Iris pigment epithelial cell (primary cell): Measurements from ENCODE around the gene CHST11.

ENCODE experiments used
- DNase-seq: peaks from one replicate; pipeline ENCODE4 v3.0.0-alpha.2; 2011; ENCODE audit warnings: low read depth

CHST11 gene

DNA sequence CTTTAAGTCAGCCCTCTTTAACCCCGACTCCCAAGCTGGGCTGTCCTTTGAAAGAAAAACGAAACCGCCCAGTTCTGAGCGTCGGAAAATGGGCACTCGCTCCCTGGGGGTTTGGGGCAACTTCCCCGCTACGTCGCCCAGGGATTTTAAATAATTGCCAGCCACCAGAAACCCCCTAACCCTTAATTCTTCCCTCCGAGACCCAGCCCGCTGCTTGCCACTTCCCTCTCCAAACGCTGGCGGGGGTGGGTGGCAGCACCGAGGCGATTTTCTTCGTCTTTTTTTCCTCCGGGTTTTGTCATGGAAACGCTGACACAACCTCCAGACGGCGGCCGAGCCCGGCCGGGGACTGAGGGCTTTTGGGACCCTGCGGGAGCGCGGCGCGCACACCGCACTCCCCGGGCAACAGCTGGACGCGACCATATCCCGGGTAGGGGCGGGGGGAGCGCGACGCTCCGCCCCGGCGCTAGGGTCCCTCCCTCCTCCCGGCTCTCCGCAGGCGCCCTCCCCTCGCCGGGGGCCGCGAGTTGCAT lies at the start of gene CHST11:
Gene CHST11 (plus strand): TSS at position 532 of the 533 bp plus-strand sequence.
- peak; percentile 91 for DNase-seq

GRCh38 chr12:104407438-104407837 lies 49.3 kb upstream of the CHST11 start:
- no peak for DNase-seq

DNA sequence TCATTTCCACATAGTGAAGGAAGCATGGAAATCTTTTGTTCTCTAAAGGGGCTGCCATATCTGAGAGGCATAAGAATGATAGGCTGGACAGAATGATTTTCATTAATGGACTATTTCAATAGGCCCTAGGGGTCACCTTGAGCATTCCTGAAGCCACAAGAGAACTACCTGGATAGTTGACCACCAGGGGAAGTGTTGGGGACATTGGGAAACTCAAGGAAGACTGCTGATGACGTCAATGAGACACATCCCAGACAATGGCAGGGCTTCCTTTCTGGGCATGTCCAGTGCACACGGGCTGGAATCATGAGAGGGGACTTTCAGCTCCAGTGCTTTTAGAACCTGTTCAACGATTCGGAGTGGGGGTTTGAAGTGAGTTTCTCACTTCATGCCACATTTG lies 48.8 kb upstream of the CHST11 start:
- DNase-seq: no peak

DNA sequence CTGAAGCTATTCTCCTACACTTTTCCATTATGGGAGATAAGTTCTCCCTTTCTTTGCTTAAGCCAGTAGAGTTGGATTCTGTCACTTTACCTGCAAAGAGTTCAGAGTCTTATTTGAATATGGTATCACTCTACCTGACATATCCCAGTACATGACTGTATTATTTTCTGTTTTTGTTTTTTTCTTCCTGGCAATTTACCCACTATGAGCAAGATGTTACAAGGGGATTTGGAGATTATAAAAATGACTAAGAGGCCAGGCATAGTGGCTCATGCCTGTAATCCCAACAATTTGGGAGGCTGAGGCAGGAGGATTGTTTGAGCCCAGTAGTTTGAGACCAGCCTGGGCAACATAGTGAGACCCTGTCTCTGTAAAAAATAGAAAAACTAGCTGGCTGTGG lies 46.4 kb upstream of the CHST11 start:
- no peak for DNase-seq

- peak; percentile 42 for DNase-seq
Observed at GRCh38 chr12:104410786-104411185, 46.0 kb upstream of the CHST11 start.

DNA sequence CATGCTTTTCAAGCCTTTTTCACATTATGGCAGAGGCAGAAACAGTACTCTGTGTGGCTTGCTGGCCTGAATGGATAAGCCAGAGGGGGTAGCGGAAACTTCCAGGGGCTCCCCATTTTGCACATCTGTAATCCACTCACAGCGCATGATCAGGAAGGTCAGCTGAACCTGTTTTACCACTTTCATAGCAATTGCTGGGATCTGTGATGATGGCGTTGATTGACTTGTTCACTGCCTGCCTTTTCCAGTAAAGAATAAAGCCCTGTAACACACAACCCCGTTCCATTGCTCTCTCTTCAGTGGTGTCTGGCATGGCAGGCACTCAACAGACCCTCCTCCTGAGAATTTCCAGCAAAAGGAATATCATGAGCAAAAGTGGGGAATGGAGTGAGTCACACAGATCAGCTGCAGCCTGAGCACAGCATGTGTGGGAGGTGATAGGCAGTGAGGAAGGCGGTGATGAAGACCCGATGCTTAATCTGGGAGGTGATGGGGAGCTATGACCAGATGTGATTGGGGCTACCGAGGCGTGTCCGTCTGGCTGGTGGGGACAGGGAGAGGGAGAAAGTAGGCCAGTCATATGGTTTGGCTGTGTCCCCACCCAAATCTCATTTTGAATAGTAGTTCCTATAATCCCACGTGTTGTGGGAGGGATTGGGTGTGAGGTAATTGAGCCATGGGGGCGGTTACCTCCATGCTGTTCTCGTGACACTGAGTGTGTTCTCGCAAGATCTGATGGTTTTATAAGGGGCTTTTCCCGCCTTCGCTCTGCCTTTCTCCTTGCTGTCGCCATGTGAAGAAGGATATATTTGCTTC lies 44.7 kb upstream of the CHST11 start:
- DNase-seq: peak; percentile 49

DNA sequence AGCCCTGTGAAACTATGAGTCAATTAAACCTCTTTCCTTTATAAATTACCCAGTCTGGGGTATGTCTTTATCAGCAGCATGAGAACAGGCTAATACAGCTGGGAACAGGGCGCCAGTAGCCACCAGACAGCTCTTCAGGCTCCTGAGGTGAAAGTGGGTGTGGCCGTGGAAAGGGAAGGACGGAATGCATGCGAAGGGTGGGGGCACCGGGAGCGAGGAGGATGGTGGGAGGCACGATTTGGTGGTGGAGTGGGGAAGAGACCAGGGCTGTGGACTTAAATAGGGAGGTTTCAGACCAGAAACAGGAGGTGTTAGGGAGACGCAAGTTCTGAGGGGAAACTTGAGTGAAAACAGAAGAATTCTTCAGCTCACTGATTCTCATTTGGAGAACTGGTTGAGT lies 44.1 kb upstream of the CHST11 start:
- DNase-seq: no peak

DNA sequence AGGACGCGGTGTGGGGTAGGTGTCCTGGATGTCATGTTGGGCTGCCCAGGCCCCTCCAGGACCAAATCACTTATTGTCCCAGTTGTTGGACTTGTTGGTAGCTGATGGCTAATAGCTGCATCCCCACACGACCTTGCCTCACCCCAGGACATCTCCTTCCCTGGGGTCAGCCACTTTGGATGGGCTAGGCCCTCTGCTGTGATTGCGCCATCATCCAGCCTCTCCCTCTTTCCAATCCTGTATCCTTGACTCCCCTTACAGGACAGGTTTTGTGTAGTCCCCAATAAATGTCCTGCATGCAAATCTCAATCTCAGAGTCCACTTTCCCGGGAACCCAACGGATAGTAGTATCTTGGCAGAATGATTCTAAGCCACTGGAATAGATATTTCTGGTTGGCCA lies 43.4 kb upstream of the CHST11 start:
- DNase-seq: no peak

GRCh38 chr12:104414581-104415341 lies 42.0 kb upstream of the CHST11 start:
- no peak for DNase-seq

GRCh38 chr12:104415342-104415980 lies 41.3 kb upstream of the CHST11 start:
- no peak for DNase-seq

DNA sequence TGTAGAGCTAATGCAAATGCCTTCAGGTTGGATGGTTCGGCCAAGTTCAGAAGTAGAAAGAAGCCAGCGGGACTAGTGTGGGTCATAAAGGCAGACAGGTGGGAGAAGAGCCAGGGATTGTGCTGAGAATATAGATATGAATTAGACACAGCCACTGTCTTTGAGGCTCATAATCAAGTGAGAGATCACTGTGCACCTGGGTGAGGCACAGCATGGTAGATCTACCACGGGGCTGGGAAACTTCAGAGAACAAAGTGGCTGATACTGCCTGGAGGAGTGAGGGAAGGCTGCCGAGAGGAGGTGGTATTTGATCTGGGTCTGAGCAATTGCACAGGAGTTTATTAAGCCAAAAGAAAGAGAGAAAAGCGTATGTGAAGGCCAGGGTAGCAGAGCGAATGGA lies 40.6 kb upstream of the CHST11 start:
- no peak for DNase-seq

DNA sequence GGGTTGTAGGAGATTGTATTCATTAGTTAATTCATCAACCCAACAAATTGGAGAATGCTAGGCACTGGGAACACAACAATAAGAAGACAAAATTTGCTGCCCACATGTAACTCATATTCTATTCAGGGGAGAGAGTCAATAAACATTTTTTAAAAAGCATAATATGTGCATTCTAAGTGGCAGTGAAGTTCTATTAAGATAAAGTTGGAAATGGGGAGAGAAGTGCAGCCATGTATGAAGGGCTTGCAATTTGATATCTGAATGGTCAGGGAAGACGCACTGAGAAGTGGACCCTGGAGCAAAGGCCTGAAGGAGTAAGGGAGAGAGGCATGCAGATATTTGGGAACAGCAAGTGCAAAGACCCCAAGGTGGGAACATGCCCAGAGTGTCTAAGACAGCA lies 40.2 kb upstream of the CHST11 start:
- no peak for DNase-seq

DNA sequence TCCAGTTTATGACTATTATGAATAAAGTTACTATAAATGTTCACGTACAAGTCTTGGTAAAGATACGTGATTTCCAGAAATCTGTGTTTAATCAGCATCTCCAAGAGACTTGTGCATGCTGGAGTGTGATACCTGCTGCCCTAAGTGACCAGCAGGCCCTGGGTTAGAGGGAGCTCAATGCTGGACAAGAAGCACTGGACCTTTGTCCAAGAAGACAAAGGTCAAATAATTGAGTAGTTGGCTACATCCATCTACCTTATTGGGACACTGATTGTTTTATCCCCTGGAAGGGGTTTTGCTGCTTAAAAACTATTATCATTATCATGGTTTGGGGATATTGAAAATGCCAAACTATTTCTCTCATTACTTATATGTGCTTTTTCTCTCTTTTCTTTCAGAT lies 37.0 kb upstream of the CHST11 start:
- no peak for DNase-seq

- peak; percentile 35 for DNase-seq
Observed at GRCh38 chr12:104420868-104421267, 35.9 kb upstream of the CHST11 start.

DNA sequence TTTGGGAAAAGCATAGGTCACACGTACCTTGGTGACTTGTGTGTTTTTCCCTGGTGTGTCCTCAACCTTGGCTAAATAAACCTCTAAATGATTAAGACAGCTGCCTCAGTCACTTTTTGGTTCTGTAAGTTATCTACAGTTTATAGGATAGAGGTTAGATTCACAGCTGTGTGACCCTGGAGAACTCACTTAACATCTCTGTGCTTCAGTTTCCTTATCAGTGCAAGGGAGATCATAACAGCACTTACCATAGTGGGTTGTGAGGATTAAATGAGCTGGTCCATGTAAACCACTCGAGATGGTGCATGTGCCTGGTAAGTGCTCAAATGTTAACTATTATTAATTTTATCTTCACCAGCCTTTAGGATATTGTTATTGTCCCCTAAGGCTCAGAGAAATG lies 35.4 kb upstream of the CHST11 start:
- no peak for DNase-seq

DNA sequence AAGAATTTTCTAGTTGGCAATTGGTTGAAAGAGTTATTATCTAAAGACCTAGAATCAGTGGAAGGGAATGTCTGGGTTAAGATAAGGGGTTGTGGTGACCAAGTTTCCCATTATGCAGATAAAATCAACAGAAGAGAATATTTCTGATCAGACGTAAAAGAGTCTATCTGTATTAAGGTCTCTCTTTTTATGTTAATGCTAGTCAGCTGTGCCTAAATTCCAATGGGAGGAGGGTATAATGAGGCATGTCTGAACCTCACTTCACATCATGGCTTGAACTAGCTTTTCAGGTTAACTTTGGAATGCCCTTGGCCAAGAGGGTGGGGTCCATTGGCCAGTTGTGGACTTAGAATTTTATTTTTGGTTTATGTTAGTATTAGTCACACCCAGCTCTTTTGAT lies 34.3 kb upstream of the CHST11 start:
- DNase-seq: no peak

DNA sequence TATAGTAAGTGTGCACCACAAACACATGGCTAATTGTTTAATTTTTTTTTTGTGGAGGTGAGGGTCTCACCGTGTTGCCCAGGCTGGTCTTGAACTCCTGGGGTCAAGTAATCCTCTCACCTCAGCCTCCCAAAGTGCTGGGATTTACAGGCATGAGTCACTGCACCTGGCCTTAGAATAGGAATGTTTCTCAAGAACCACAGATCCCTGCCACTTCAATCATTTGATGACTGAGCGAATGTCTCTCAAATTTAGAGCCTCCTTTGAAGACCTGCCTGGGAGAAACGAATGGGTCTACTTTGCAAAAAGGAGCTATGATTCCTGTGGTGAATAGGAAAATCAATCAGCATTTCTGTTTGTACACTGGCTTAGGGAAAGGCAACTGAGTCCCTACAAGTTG lies 33.5 kb upstream of the CHST11 start:
- DNase-seq: no peak

- no peak for DNase-seq
Observed at GRCh38 chr12:104423809-104424208, 32.9 kb upstream of the CHST11 start.

DNA sequence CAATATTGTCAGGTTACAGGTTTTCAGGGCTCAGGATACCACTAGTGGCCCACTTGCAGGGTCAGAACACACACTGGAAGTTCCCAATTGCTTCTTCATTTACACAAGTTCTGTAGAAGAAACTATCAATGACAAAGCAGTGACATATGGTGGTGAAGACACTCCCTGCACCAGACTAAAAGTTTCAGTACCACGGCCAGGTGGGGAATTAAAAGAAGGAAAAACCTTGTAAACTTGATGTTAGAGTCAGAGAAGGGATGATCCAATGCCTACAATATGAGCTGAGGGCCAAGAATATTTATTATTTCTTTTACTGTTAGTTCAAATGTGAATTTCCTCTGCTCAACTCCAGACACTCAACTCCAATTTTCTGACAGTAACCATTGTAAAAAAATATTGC lies 31.8 kb upstream of the CHST11 start:
- DNase-seq: no peak

DNA sequence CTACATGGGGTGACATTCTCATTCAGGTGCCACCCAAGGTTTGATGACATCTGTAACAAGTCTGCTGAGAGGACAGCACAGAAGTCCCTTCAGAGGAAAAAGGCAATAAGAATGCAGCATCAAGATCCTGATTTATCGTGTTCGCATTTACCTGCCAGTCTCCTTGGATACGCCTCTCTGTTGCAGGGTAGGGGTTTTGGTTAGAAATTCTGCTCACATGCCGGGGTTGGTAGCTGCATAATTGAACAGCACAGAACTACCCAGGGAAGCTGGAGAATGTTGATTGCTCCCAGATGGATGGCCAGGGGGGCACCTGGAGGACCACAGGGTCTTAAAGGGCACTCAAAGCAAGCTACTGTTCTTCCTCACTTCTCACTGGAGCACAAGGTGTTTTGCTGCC lies 31.1 kb upstream of the CHST11 start:
- DNase-seq: no peak

GRCh38 chr12:104426926-104427546 lies 29.7 kb upstream of the CHST11 start:
- peak; percentile 79 for DNase-seq

- no peak for DNase-seq
Observed at GRCh38 chr12:104427547-104427938, 29.2 kb upstream of the CHST11 start.
